SU-DHL-6 (cell line): ENCODE results near the gene USP24.
"Not testable (repeated sequence)": the region's sequence is repeated elsewhere in the genome, so short reads cannot be mapped to it uniquely, and the experiment has no call there.

Experiments used
- H2AFZ ChIP-seq: fragments of 200-600 bp; sonication (generic); 2 replicates; pipeline ENCODE4 v1.6.1; 2014; ENCODE audit warnings: low read depth, mild to moderate bottlenecking, moderate library complexity, mixed read lengths, antibody characterized with exemption, low read length; ENCODE audit not compliant: severe bottlenecking
- H3F3A ChIP-seq: fragments of 200-600 bp; shearing (Covaris generic); 2 replicates; pipeline ENCODE4 v1.6.0; 2016; ENCODE audit warnings: antibody characterized with exemption, mild to moderate bottlenecking; ENCODE audit not compliant: insufficient read depth
- H3K27ac ChIP-seq: fragments of 200-600 bp; sonication (generic); 2 replicates; pipeline ENCODE4 v1.5.1; 2016; ENCODE audit warnings: low read depth, mild to moderate bottlenecking, low read length, moderate library complexity, mixed read lengths
- H3K27me3 ChIP-seq: fragments of 200-600 bp; sonication (generic), shearing (Covaris generic); 2 replicates; pipeline ENCODE4 v1.6.0; 2014; ENCODE audit warnings: mild to moderate bottlenecking, low read length
- H3K36me3 ChIP-seq: fragments of 200-600 bp; sonication (generic); 2 replicates; pipeline ENCODE4 v1.6.1; 2014; ENCODE audit warnings: mild to moderate bottlenecking, low read length, mixed read lengths
- H3K4me2 ChIP-seq: fragments of 300-600, 200-600 bp; shearing (Covaris generic), sonication (generic); 2 replicates; pipeline ENCODE4 v1.6.0; 2014; ENCODE audit warnings: low read length, low read depth, mild to moderate bottlenecking; ENCODE audit not compliant: poor library complexity, severe bottlenecking
- H3K4me3 ChIP-seq: fragments of 200-600 bp; sonication (generic); 2 replicates; pipeline ENCODE4 v1.5.1; 2014; ENCODE audit warnings: antibody characterized with exemption, low read length, mild to moderate bottlenecking, mixed read lengths; ENCODE audit not compliant: insufficient read depth, poor library complexity, severe bottlenecking
- H3K79me2 ChIP-seq: fragments of 200-600 bp; sonication (generic); 2 replicates; pipeline ENCODE4 v1.6.1; 2014; ENCODE audit warnings: mild to moderate bottlenecking, low read length, moderate library complexity; ENCODE audit not compliant: insufficient read depth
- H3K9ac ChIP-seq: fragments of 200-600 bp; sonication (generic); 2 replicates; pipeline ENCODE4 v1.7.0; 2014; ENCODE audit warnings: mild to moderate bottlenecking, low read length
- H3K9me2 ChIP-seq: fragments of 200-600 bp; sonication (generic); replicated peaks from 2 replicates; pipeline ENCODE4 v1.6.1; 2014; ENCODE audit warnings: low read length; ENCODE audit not compliant: insufficient read depth
- H3K9me3 ChIP-seq: fragments of 200-600 bp; sonication (generic); 2 replicates; pipeline ENCODE4 v1.6.1; 2014; ENCODE audit warnings: low read length, mixed read lengths; ENCODE audit not compliant: insufficient read depth
- H4K20me1 ChIP-seq: fragments of 200-600 bp; sonication (generic); 2 replicates; pipeline ENCODE4 v1.6.1; 2014; ENCODE audit warnings: low read depth, mild to moderate bottlenecking, antibody characterized with exemption, low read length, moderate library complexity, mixed read lengths
- CTCF ChIP-seq: fragments of 200-600 bp; sonication (generic); IDR thresholded peaks from one replicate; pipeline ENCODE4 v1.5.1; 2017; ENCODE audit warnings: antibody characterized with exemption, mild to moderate bottlenecking, low read length, moderate library complexity; ENCODE audit not compliant: insufficient read depth, poor library complexity, severe bottlenecking
- EZH2phosphoT487 ChIP-seq: fragments of 200-600 bp; sonication (generic), shearing (Covaris generic); conservative IDR thresholded peaks from 2 replicates; pipeline ENCODE4 v1.6.1; 2018; ENCODE audit warnings: mild to moderate bottlenecking, antibody characterized with exemption, low read length, moderate library complexity, mixed read lengths

The USP24 gene

GRCh38 chr1:55120538-55120937, 94.6 kb downstream of the USP24 start:
- H3K27me3 ChIP-seq: no peaks in the 10 kb centered on the region
- H3K79me2 ChIP-seq: no peaks in the 10 kb centered on the region
- H3K9ac ChIP-seq: no peak overlapping the region
- H3K4me2 ChIP-seq: no peak overlapping the region
- H3K36me3 ChIP-seq: peaks cover 7% of the 10 kb centered on the region
- no peak overlapping the region for H3K27ac ChIP-seq
- H3K4me3 ChIP-seq: no peak overlapping the region
- TF ChIP-seq CTCF: no peak
- no peak for TF ChIP-seq EZH2phosphoT487
- no peak overlapping the region for H2AFZ ChIP-seq
- no peaks in the 10 kb centered on the region for H3K9me2 ChIP-seq
- no peaks in the 10 kb centered on the region for H4K20me1 ChIP-seq
- no peaks in the 10 kb centered on the region for H3K9me3 ChIP-seq
- no peaks in the 10 kb centered on the region for H3F3A ChIP-seq

GRCh38 chr1:55118651-55119329, 96.4 kb downstream of the USP24 start:
- H3K9me3 ChIP-seq: no peaks in the 10 kb centered on the region
- H3K4me3 ChIP-seq: no peak overlapping the region
- H3F3A ChIP-seq: no peaks in the 10 kb centered on the region
- no peak overlapping the region for H3K9ac ChIP-seq
- H2AFZ ChIP-seq: no peak overlapping the region
- no peaks in the 10 kb centered on the region for H3K79me2 ChIP-seq
- no peaks in the 10 kb centered on the region for H3K27me3 ChIP-seq
- H3K4me2 ChIP-seq: no peak overlapping the region
- no peak overlapping the region for H3K27ac ChIP-seq
- no peaks in the 10 kb centered on the region for H4K20me1 ChIP-seq
- H3K9me2 ChIP-seq: no peaks in the 10 kb centered on the region
- peaks cover 7% of the 10 kb centered on the region for H3K36me3 ChIP-seq
- TF ChIP-seq CTCF (no peak), EZH2phosphoT487 (no peak)

GRCh38 chr1:55117941-55118340, 97.2 kb downstream of the USP24 start:
- no peak overlapping the region for H3K27ac ChIP-seq
- no peaks in the 10 kb centered on the region for H3F3A ChIP-seq
- no peak overlapping the region for H3K9ac ChIP-seq
- TF ChIP-seq EZH2phosphoT487: no peak
- no peak for TF ChIP-seq CTCF
- peaks cover 7% of the 10 kb centered on the region for H3K36me3 ChIP-seq
- no peaks in the 10 kb centered on the region for H3K27me3 ChIP-seq
- H3K9me3 ChIP-seq: no peaks in the 10 kb centered on the region
- H2AFZ ChIP-seq: no peak overlapping the region
- H3K4me3 ChIP-seq: no peak overlapping the region
- H3K79me2 ChIP-seq: no peaks in the 10 kb centered on the region
- H3K4me2 ChIP-seq: no peak overlapping the region
- H4K20me1 ChIP-seq: no peaks in the 10 kb centered on the region
- H3K9me2 ChIP-seq: no peaks in the 10 kb centered on the region

- not testable (repeated sequence) for H3K4me2 ChIP-seq, H3K9ac ChIP-seq, H3K79me2 ChIP-seq, H3K27me3 ChIP-seq, H3K27ac ChIP-seq, H3K9me3 ChIP-seq, H3F3A ChIP-seq, H3K9me2 ChIP-seq, H4K20me1 ChIP-seq, H2AFZ ChIP-seq, H3K4me3 ChIP-seq
- peaks cover 28% of the 10 kb centered on the region; the same call in 1 of the 2 replicates for H3K36me3 ChIP-seq
These were observed 106.2 kb downstream of the USP24 start for GRCh38 chr1:55109005-55109404.
